Heart left ventricle (tissue), 16 donors: ENCODE measurements around the gene RAB6A. TPM values are rescaled to one million over a fixed set of nuclear protein-coding genes. Genes with fewer than 3 reads are reported as not detected.

Experiments used
- ATAC-seq, 4 donors: fragments of 200-7000 bp; cut with Tn5 transposase; one replicate each; pipeline ENCODE4 v1.9.1; 2020 to 2022; ENCODE audit warnings: moderate library complexity in 4 of 4, mild to moderate bottlenecking in 3 of 4, moderate number of reproducible peaks in 1 of 4
- DNase-seq, 5 donors: peaks; one replicate each; pipeline ENCODE4 v3.0.0-alpha.2; 2020
- H3K27ac ChIP-seq, 12 donors: fragments of 200-600 bp; sonication (generic) in 4 of 12; one replicate each; pipeline versions ENCODE4 v1.5.0 to v1.8.0; 2016 to 2022; ENCODE audit warnings: mild to moderate bottlenecking in 2 of 12
- H3K27me3 ChIP-seq, 9 donors: fragments of 200-600 bp; sonication (generic) in 2 of 9; one replicate each; pipeline versions ENCODE4 v1.5.1 to v1.8.0; 2016 to 2022; ENCODE audit warnings: mild to moderate bottlenecking in 3 of 9
- H3K36me3 ChIP-seq, 9 donors: fragments of 200-600 bp; sonication (generic) in 2 of 9; one replicate each; pipeline versions ENCODE4 v1.5.0 to v1.8.0; 2018 to 2022; ENCODE audit warnings: mild to moderate bottlenecking in 2 of 9
- H3K4me1 ChIP-seq, 12 donors: fragments of 200-600 bp; sonication (generic) in 4 of 12; one replicate each; pipeline versions ENCODE4 v1.5.0 to v1.8.0; 2016 to 2022; ENCODE audit warnings: mild to moderate bottlenecking in 3 of 12
- H3K4me3 ChIP-seq, 12 donors: fragments of 200-600 bp; sonication (generic) in 4 of 12; one replicate each; pipeline versions ENCODE4 v1.5.0 to v1.8.0; 2017 to 2022; ENCODE audit warnings: mild to moderate bottlenecking in 9 of 12, moderate library complexity in 4 of 12
- H3K9me3 ChIP-seq, 12 donors: fragments of 200-600 bp; sonication (generic) in 4 of 12; one replicate each; pipeline versions ENCODE4 v1.5.0 to v1.8.0; 2016 to 2022; ENCODE audit warnings: mild to moderate bottlenecking in 1 of 12
- POLR2A ChIP-seq, 2 donors: fragments of 450-650 bp; IDR thresholded peaks; one replicate each; pipeline ENCODE4 v1.6.1; 2017; ENCODE audit warnings: antibody characterized with exemption in 2 of 2, mild to moderate bottlenecking in 2 of 2, moderate library complexity in 2 of 2
- WGBS, 4 donors: extraction: QIAGEN DNeasy Blood & Tissue Kit in 2 of 4; methylation state at CpG; one replicate each; pipeline versions ENCODE4 v1.1.5 to v1.1.7; 2013 to 2018; 5-methylcytosine and 5-hydroxymethylcytosine counted together
- intact Hi-C, 10 donors: fragments of 100-400 bp; cut with DNase I; formaldehyde crosslinking; loops; one replicate each; pipeline versions ENCODE4 v1.11.1 to v1.14.2; 2022
- polyA plus RNA-seq, 2 donors: library from polyadenylated mRNA; stranded (reverse); fragments of 200-250 nt; gene quantifications; one replicate each; pipeline ENCODE4 v1.2.3, GENCODE V29; 2013
- total RNA-seq, 9 donors: library from RNA; depleted of rRNA in 2 of 9; stranded (reverse); fragments of >200 nt in 2 of 9; fragmentation: NEBNext Ultra II Directional in 3 of 9; extraction: Animal tissue kit (Norgen Biotek cat#: 25700) in 3 of 9; gene quantifications; one replicate each; pipeline versions ENCODE4 v1.1.0 to v1.2.4, GENCODE V29; 2016 to 2023
- TF ChIP-seq, protein P1 (sequence below), 12 donors: fragments of 200-600 bp; sonication (generic) in 4 of 12; IDR thresholded peaks; one replicate each; pipeline versions ENCODE4 v1.5.0 to v1.8.0; 2018 to 2022; ENCODE audit warnings: antibody characterized with exemption in 12 of 12, mild to moderate bottlenecking in 5 of 12
- donor health status: ischemic (EF 13 %, LVEDD 7.1; RV severe dilation, severe dysfunction).
- donor health status: healthy with polysubstance abuse.
- donor health status: DM: no; HTN: yes; CAD: no.
- donor health status: DM: no; HTN: no; CAD: no.
- donor health status: ischemic (EF 25% LVEDD 6.9; RV normal size, moderate dysfunction).
- donor health status: ischemic (EF 25% LVEDD 5.7; RV mildly dilated, moderate dysfunction).
- donor health status: healthy.
- donor health status: DM: yes; HTN: yes; CAD: no.
- donor health status: ischemic (EF 35%, LVEDD 5.7; RV mildly dilated, moderate dysfunction).
- donor health status: nonischemic (EF 11% LVEDD 7.7; RV severe dilation, severe dysfunction).
- donor health status: DM: yes; HTN: yes; CAD: no.
- donor health status: PGD.
- donor health status: ischemic (EF 29% LVEDD 5.4; RV normal size, mild dysfunction).
- donor health status: nonischemic (EF 23%, LVEDD 6.1; RV moderate dilation, normal function).

Gene RAB6A
- total and polyA plus RNA-seq, 11 donors = 41.7 to 143 (median 117) TPM

DNA sequence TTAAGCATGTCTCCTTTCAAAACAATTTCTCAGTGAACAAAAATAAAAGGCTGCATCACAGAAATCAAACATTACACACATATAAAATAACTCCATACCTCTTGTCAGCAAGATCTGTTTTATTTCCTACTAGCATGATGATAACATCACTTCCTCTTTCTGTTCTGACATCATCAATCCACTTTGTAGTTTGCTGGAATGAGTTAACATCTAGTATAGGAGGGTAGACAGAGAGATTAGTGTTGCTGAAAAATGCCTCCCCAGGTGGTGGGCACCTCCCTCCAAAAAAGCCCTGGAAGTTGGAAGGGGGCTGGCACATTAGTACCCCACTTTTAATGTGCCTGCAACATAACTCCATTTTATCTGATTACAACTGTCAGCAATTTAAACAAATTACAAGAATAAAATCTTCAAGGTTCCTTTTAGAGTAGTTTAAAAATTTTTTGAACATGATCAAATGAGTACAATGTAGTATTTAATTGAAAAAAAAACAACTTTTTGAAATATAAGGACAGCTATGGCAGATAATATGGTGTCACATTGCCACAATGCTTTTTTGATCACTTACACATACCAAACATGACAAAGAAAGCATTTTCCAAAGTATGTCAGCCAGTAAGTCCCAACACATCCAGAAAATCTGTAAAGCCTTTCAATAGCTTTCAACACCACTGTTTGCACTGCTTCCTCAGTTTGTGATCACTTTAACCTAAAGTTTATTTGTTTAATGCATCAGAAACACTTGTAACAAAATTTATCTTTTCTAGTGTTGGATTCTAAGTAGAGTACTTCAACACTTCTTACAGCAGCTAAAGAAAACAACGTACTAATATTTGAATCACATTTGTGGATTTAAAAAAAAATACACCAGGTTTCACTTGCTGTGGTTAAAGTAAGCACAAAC is 44.5 kb downstream of the RAB6A start:
- Histone ChIP-seq H3K36me3 (peaks cover 0 to 77% (median 60%) of the 10 kb centered on the region in 9 donors), H3K9me3 (no peaks in the 10 kb centered on the region), H3K4me3 (no peak overlapping the region), H3K27ac (no peak overlapping the region), H3K27me3 (no peaks in the 10 kb centered on the region), H3K4me1 (peaks cover 0 to 10% (median 3%) of the 10 kb centered on the region in 12 donors)
- intact Hi-C loops = no loop called here
- no peak for ATAC-seq
- no peak for DNase-seq
- 47 to 63% (median 58%) methylated on average over 1 of the region's 1 CpG for WGBS, 4 donors
- TF ChIP-seq POLR2A (IDR thresholded peaks at IDR 0.05) = no peak
- TF ChIP-seq, protein P1, sequence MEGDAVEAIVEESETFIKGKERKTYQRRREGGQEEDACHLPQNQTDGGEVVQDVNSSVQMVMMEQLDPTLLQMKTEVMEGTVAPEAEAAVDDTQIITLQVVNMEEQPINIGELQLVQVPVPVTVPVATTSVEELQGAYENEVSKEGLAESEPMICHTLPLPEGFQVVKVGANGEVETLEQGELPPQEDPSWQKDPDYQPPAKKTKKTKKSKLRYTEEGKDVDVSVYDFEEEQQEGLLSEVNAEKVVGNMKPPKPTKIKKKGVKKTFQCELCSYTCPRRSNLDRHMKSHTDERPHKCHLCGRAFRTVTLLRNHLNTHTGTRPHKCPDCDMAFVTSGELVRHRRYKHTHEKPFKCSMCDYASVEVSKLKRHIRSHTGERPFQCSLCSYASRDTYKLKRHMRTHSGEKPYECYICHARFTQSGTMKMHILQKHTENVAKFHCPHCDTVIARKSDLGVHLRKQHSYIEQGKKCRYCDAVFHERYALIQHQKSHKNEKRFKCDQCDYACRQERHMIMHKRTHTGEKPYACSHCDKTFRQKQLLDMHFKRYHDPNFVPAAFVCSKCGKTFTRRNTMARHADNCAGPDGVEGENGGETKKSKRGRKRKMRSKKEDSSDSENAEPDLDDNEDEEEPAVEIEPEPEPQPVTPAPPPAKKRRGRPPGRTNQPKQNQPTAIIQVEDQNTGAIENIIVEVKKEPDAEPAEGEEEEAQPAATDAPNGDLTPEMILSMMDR (IDR thresholded peaks at IDR 0.05) = no peak

DNA sequence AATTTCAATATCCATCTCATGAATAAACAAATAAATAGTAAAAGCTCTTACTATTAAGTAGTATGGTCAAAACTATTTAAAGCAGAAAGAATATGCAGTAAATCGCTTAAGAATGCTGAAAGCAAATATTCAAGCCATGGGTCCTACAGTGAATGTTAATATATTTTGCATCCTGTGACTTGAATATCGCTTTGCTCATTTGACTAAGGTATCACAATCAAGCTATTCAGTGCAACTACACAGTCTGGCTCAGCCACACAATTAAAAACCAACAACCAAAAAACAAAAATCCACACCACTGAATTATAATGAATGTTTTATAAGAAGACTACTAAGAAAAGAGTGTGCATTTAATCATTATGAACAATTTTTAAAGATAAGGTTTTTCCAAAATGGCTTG is 45.3 kb downstream of the RAB6A start:
- WGBS, 4 donors = 90 to 96% (median 93%) methylated on average over 2 of the region's 2 CpGs
- Histone ChIP-seq H3K4me1 (peaks cover 0 to 10% (median 3%) of the 10 kb centered on the region in 12 donors), H3K9me3 (no peaks in the 10 kb centered on the region), H3K27me3 (no peaks in the 10 kb centered on the region), H3K4me3 (no peak overlapping the region), H3K27ac (no peak overlapping the region), H3K36me3 (peaks cover 0 to 84% (median 67%) of the 10 kb centered on the region in 9 donors)
- intact Hi-C loops = no loop called here
- no peak for DNase-seq
- no peak for TF ChIP-seq POLR2A (IDR thresholded peaks at IDR 0.05)
- TF ChIP-seq, protein P1 (IDR thresholded peaks at IDR 0.05) = no peak
- ATAC-seq = no peak

DNA sequence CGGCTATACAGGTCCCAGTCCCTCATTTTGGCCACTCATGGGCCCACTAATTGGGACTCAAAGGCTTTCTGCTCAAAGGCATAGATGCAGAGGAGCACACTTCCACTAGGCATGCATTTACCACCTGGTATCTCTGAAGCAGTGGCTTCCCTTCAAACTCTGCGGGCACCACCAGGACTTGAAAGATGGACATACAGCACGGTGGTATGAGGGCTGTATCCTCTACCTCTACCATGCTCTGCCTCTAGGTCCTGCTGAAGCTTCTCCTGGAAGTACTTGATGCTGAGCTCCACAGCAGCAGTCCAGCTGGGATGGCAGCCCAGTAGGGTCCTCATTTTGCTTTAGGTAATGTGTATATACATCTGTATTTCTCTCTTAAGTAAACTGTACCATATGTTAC is 49.9 kb downstream of the RAB6A start:
- DNase-seq = no peak
- H3K27me3 ChIP-seq = no peaks in the 10 kb centered on the region
- no peaks in the 10 kb centered on the region for H3K9me3 ChIP-seq
- peaks cover 0 to 4% (median 0%) of the 10 kb centered on the region in 12 donors for H3K4me1 ChIP-seq
- 72 to 98% (median 87%) methylated on average over 3 of the region's 3 CpGs for WGBS, 4 donors
- no peak overlapping the region for H3K4me3 ChIP-seq
- H3K27ac ChIP-seq = no peak overlapping the region
- H3K36me3 ChIP-seq = peaks cover 0 to 82% (median 60%) of the 10 kb centered on the region in 9 donors
- TF ChIP-seq POLR2A (IDR thresholded peaks at IDR 0.05) = no peak
- TF ChIP-seq, protein P1 (IDR thresholded peaks at IDR 0.05) = no peak
- intact Hi-C loops = no loop called here
- no peak for ATAC-seq

DNA sequence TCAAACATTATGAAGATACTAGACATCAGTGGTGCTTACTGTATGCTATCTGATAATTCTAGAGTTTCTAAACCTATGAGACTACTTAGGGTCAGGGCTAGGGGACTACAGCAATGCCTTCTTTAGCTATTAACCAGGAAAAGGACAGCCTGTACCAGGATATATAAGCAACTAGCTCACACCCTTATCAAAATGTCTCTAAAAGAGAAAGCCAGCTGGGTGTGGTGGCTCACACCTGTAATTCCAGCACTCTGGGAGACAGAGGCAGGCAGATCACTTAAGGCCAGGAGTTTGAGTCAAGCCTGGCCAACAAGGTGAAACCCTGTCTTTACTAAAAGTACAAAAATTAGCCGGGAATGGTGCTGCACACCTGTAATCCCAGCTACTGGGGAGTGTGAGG is 55.8 kb downstream of the RAB6A start:
- H3K27me3 ChIP-seq = no peaks in the 10 kb centered on the region
- no peaks in the 10 kb centered on the region for H3K9me3 ChIP-seq
- H3K36me3 ChIP-seq = peaks cover 0 to 91% (median 76%) of the 10 kb centered on the region in 9 donors
- H3K27ac ChIP-seq = no peak overlapping the region
- intact Hi-C loops = loop anchor here in 1 of 10 donors (10.0 kb wide), 1 partner anchor 100 kb away; no protein-coding TSS in a partner anchor
- DNase-seq (no peak), ATAC-seq (no peak)
- 95 to 100% (median 97%) methylated on average over 1 of the region's 1 CpG for WGBS, 4 donors
- no peak overlapping the region for H3K4me3 ChIP-seq
- TF ChIP-seq, protein P1 (IDR thresholded peaks at IDR 0.05) = no peak
- no peak for TF ChIP-seq POLR2A (IDR thresholded peaks at IDR 0.05)
- no peaks in the 10 kb centered on the region for H3K4me1 ChIP-seq
